ENCODE results near the gene GRM2. TPM values are rescaled to one million over a fixed set of nuclear protein-coding genes. Genes with fewer than 3 reads are reported as not detected.

GRM2 gene
- total and polyA plus RNA-seq, 8 donors: 0.21 to 1.0 (median 0.76) TPM

DNA sequence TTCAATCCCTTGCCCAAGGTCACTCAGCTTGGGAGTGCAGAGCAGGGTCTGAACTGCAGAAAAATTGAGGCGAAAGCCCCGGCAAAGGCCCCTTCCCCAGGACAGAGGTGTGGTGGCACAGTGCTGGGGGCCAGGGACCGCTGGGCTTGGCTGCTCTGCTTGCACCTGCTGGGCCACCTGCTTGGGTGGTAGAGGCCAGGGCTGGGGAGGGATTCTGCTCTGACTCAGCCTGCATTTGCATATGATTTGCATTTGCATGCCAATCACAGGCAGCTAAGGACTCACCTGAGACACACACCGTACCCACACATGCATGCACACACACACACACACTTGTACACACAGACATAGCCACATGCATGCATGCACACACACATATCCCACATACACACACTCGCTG lies 9.9 kb downstream of the GRM2 start:
- no peak overlapping the region for H3K27ac ChIP-seq
- intact Hi-C loops (cut with DNase I): no loop called here
- no peak for DNase-seq
- no peaks in the 10 kb centered on the region for H3K27me3 ChIP-seq
- H3K36me3 ChIP-seq: no peaks in the 10 kb centered on the region
- H3K9me3 ChIP-seq: no peaks in the 10 kb centered on the region
- no peak for TF ChIP-seq CTCF (IDR thresholded peaks at IDR 0.05)
- no peak for ATAC-seq
- H3K4me3 ChIP-seq: no peak overlapping the region
- no peaks in the 10 kb centered on the region for H3K4me1 ChIP-seq

DNA sequence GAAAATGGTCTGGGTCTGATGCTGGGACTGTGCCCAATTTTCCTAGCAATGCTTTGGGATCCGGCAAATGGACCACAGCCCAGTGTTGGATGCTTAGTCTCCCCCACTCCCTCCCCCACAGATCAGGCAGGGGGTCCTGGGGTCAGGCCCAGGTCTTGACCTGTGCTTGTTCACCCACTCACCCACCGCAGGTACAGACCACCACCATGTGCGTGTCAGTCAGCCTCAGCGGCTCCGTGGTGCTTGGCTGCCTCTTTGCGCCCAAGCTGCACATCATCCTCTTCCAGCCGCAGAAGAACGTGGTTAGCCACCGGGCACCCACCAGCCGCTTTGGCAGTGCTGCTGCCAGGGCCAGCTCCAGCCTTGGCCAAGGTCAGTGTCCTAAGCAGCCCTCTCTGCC lies 10.6 kb downstream of the GRM2 start:
- intact Hi-C loops (cut with DNase I): no loop called here
- DNase-seq: no peak
- Histone ChIP-seq H3K4me3 (no peak overlapping the region), H3K9me3 (no peaks in the 10 kb centered on the region), H3K27ac (no peak overlapping the region), H3K27me3 (no peaks in the 10 kb centered on the region), H3K4me1 (no peaks in the 10 kb centered on the region), H3K36me3 (no peaks in the 10 kb centered on the region)
- TF ChIP-seq CTCF (IDR thresholded peaks at IDR 0.05): no peak
- ATAC-seq: no peak

DNA sequence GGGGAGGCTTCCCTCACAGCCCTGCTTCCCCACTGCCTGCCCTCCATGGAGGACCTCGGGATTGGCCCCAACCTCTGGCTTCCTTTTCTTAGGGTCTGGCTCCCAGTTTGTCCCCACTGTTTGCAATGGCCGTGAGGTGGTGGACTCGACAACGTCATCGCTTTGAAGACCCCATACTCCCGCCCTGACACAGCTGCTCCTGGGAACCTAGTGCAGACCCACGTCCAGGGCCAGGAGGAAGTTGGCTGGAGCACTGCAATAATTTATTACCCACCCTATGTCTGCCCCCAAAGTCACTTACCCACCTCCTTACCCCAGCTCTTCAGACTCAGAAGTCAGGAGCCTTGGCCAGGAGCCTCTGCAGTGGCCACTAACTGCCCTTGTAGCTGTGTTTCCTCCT lies 11.1 kb downstream of the GRM2 start:
- H3K27me3 ChIP-seq: no peaks in the 10 kb centered on the region
- no peak for ATAC-seq
- H3K9me3 ChIP-seq: no peaks in the 10 kb centered on the region
- H3K36me3 ChIP-seq: no peaks in the 10 kb centered on the region
- no peaks in the 10 kb centered on the region for H3K4me1 ChIP-seq
- no peak overlapping the region for H3K27ac ChIP-seq
- intact Hi-C loops (cut with DNase I): no loop called here
- TF ChIP-seq CTCF (IDR thresholded peaks at IDR 0.05): no peak
- no peak overlapping the region for H3K4me3 ChIP-seq
- no peak for DNase-seq

- intact Hi-C loops (cut with DNase I): no loop called here
- TF ChIP-seq CTCF (IDR thresholded peaks at IDR 0.05): peak; percentile 37 to 67
- no peaks in the 10 kb centered on the region for H3K27me3 ChIP-seq
- H3K4me3 ChIP-seq: no peak overlapping the region
- H3K27ac ChIP-seq: no peak overlapping the region
- ATAC-seq (peak; percentile 96), DNase-seq (peak in 2 of 4 donors; percentile 20 to 68)
- no peaks in the 10 kb centered on the region for H3K9me3 ChIP-seq
- no peaks in the 10 kb centered on the region for H3K36me3 ChIP-seq
- no peaks in the 10 kb centered on the region for H3K4me1 ChIP-seq
These were observed 11.9 kb downstream of the GRM2 start for GRCh38 chr3:51718547-51719409.

GRCh38 chr3:51719410-51720025 lies 12.7 kb downstream of the GRM2 start:
- no peak overlapping the region for H3K27ac ChIP-seq
- ATAC-seq: no peak
- H3K4me1 ChIP-seq: no peaks in the 10 kb centered on the region
- DNase-seq: no peak
- no peaks in the 10 kb centered on the region for H3K27me3 ChIP-seq
- no peak for TF ChIP-seq CTCF (IDR thresholded peaks at IDR 0.05)
- no peaks in the 10 kb centered on the region for H3K9me3 ChIP-seq
- H3K4me3 ChIP-seq: no peak overlapping the region
- H3K36me3 ChIP-seq: no peaks in the 10 kb centered on the region
- intact Hi-C loops (cut with DNase I): no loop called here
